Measurements from ENCODE around the gene CCDC194. TPM values are rescaled to one million over a fixed set of nuclear protein-coding genes. Genes with fewer than 3 reads are reported as not detected.

The CCDC194 gene
- total RNA-seq, 3 donors from 2014 or later: 0.64 to 0.66 TPM; not detected in 1

DNA sequence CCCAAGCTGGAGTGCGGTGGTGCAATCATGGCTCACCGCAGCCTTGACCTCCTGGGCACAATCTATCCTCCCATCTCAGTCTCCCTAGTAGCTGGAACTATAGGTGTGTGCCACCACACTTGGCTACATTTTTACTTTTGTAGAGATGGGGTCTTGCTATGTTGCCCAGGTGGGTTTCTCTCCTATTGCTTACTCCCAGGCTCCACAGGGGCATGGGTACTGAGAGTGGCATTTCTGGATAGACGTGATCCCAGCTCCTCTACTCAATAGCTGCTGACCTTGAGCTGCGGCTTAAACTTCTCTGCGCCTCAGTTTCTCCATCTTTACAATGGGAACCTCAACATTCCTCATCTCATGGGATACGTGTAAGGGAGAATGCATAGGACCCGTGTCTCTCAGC is 37.4 kb upstream of the CCDC194 start:
- intact Hi-C loops (cut with DNase I; ENCODE audit: low total_unique reads): no loop called here
- no peak overlapping the region for H3K4me3 ChIP-seq
- no peaks in the 10 kb centered on the region for H3K27me3 ChIP-seq
- H3K27ac ChIP-seq: no peak overlapping the region
- TF ChIP-seq, protein P1, sequence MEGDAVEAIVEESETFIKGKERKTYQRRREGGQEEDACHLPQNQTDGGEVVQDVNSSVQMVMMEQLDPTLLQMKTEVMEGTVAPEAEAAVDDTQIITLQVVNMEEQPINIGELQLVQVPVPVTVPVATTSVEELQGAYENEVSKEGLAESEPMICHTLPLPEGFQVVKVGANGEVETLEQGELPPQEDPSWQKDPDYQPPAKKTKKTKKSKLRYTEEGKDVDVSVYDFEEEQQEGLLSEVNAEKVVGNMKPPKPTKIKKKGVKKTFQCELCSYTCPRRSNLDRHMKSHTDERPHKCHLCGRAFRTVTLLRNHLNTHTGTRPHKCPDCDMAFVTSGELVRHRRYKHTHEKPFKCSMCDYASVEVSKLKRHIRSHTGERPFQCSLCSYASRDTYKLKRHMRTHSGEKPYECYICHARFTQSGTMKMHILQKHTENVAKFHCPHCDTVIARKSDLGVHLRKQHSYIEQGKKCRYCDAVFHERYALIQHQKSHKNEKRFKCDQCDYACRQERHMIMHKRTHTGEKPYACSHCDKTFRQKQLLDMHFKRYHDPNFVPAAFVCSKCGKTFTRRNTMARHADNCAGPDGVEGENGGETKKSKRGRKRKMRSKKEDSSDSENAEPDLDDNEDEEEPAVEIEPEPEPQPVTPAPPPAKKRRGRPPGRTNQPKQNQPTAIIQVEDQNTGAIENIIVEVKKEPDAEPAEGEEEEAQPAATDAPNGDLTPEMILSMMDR (IDR thresholded peaks at IDR 0.05): no peak
- TF ChIP-seq POLR2A (IDR thresholded peaks at IDR 0.05) (no peak), POLR2AphosphoS5 (IDR thresholded peaks at IDR 0.05) (no peak)
- no peaks in the 10 kb centered on the region for H3K9me3 ChIP-seq
- no peaks in the 10 kb centered on the region for H3K36me3 ChIP-seq
- H3K4me1 ChIP-seq: no peaks in the 10 kb centered on the region
- DNase-seq (ENCODE audit: low spot score in 2 of 2): no peak

DNA sequence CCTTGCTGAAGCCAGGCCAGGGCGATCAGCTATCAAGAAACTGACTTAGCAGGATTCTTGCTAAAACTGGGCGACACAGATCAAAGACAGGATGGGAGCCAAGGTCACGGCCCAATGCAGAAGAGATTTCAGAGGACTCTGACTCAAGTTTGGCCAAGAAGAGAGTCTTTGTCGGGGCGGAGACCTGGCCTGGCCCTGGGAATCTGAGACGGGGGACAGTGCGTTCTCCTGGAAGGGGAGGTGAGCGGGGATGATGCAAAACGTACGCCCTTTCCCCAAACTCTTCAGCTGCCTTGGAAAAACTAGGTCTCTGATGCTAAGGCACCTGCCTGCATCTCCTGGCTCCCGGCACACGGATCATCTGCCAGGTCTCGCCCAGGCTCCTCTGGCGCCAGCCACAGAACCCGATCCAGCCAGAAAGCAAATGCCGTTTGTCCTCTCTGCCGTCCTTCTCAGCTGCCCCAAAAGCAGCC is 35.7 kb upstream of the CCDC194 start:
- no peak for DNase-seq (ENCODE audit: low spot score in 2 of 2)
- Histone ChIP-seq H3K9me3 (no peaks in the 10 kb centered on the region), H3K4me1 (no peaks in the 10 kb centered on the region), H3K4me3 (no peak overlapping the region), H3K27ac (peak overlapping the region in 1 of 2 donors; percentile 52), H3K36me3 (no peaks in the 10 kb centered on the region), H3K27me3 (no peaks in the 10 kb centered on the region)
- intact Hi-C loops (cut with DNase I; ENCODE audit: low total_unique reads): no loop called here
- TF ChIP-seq POLR2AphosphoS5 (IDR thresholded peaks at IDR 0.05) (peak in 1 of 3 donors; percentile 13), POLR2A (IDR thresholded peaks at IDR 0.05) (no peak)

DNA sequence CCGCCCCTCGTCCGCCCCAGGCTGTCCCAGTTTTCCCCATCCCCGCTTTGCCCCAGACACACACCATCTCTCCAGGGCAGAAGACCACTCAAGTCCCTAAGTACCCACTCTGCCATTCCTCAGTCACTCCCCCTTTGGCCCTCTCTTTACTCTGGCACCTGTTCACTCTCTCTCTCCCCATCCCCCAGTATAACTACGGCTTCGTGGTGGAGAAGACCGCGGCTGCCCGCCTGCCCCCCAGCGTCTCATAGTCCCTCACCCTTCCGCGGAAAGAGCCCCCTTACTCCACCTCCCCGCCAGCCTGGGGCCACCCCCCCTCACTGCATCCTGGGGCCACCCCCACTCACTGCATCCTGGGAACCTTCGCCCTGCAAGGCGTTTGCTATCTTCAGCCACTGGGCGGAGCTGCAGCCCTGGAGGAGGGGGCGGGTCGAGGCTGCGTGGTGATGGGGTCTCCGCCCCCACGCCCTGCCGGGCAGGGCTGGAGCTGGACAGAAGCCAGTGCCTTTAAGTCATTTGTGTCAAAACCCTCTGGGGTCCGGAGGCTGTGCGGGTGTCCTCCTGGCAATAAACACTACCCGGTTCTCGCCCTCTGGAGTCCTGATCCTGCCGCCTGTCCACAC is 30.9 kb upstream of the CCDC194 start:
- Histone ChIP-seq H3K27me3 (no peaks in the 10 kb centered on the region), H3K4me3 (no peak overlapping the region), H3K9me3 (no peaks in the 10 kb centered on the region), H3K4me1 (no peaks in the 10 kb centered on the region), H3K36me3 (no peaks in the 10 kb centered on the region), H3K27ac (no peak overlapping the region)
- TF ChIP-seq POLR2A (IDR thresholded peaks at IDR 0.05): no peak
- TF ChIP-seq, protein P1 (IDR thresholded peaks at IDR 0.05): no peak
- no peak for TF ChIP-seq POLR2AphosphoS5 (IDR thresholded peaks at IDR 0.05)
- no peak for DNase-seq (ENCODE audit: low spot score in 2 of 2)
- intact Hi-C loops (cut with DNase I; ENCODE audit: low total_unique reads): no loop called here

DNA sequence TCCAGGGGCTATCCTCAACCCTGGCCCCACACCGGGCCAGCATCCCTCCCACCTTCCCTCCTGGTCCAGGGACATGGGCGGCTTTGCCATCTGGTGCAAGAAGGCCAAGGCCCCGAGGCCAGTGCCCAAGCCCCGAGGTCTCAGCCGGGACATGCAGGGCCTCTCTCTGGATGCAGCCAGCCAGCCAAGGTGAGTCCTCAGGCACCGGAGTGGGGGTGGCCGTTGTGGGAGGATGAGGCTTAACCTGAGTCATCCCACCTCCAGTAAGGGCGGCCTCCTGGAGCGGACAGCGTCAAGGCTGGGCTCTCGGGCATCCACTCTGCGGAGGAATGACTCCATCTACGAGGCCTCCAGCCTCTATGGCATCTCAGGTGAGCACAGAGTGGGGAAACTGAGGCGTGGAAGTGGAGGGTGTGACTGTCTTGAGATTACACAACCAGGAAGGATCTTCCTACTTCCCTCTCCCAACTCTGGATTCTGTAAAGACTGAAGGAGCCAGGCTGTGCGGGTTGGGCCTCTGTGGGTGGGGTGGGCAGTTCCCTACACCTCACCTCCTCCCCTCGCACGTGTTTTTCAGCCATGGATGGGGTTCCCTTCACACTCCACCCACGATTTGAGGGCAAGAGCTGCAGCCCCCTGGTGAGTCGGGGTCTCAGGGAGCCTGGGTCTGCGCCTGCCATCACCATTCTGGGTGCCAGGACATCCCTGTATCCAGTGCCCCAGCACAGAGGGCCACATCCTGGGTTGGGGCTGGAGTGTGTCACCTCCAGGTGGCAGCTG is 29.6 kb upstream of the CCDC194 start:
- H3K4me1 ChIP-seq: no peaks in the 10 kb centered on the region
- TF ChIP-seq POLR2AphosphoS5 (IDR thresholded peaks at IDR 0.05): no peak
- TF ChIP-seq, protein P1 (IDR thresholded peaks at IDR 0.05): no peak
- TF ChIP-seq POLR2A (IDR thresholded peaks at IDR 0.05): no peak
- H3K9me3 ChIP-seq: no peaks in the 10 kb centered on the region
- no peak overlapping the region for H3K4me3 ChIP-seq
- DNase-seq (ENCODE audit: low spot score in 2 of 2): no peak
- H3K27me3 ChIP-seq: no peaks in the 10 kb centered on the region
- intact Hi-C loops (cut with DNase I; ENCODE audit: low total_unique reads): no loop called here
- H3K36me3 ChIP-seq: no peaks in the 10 kb centered on the region
- no peak overlapping the region for H3K27ac ChIP-seq

DNA sequence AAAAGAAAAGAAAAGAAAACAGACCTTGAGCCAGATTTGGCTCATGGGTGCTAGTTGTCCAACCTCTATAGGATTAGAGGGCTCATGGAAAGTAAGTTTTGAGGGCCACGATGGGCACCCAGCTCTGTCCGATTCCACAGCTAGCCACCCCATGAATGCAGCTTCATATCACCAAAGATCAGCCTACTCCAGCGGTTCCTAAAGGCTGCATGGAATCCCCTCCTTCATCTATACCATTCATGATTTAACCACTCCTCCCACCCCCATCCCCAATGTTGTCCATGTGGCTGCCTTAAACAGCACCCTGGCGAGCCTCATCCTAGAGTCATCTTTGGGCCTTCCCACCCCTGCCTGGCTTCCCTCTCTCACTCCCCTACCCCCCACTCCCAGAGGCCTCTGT is 27.9 kb upstream of the CCDC194 start:
- no peak for DNase-seq (ENCODE audit: low spot score in 2 of 2)
- Histone ChIP-seq H3K4me1 (no peaks in the 10 kb centered on the region), H3K36me3 (no peaks in the 10 kb centered on the region), H3K9me3 (no peaks in the 10 kb centered on the region), H3K27me3 (no peaks in the 10 kb centered on the region), H3K4me3 (no peak overlapping the region), H3K27ac (no peak overlapping the region)
- TF ChIP-seq POLR2A (IDR thresholded peaks at IDR 0.05) (no peak), POLR2AphosphoS5 (IDR thresholded peaks at IDR 0.05) (no peak)
- TF ChIP-seq, protein P1 (IDR thresholded peaks at IDR 0.05): no peak
- intact Hi-C loops (cut with DNase I; ENCODE audit: low total_unique reads): no loop called here
